Smooth muscle cell (in vitro differentiated cells): ENCODE results near the gene COL13A1. TPM values are rescaled to one million over a fixed set of nuclear protein-coding genes. Genes with fewer than 3 reads are reported as not detected.

Experiments used
- DNase-seq: peaks from one replicate; lab custom pipeline; 2025; ENCODE audit not compliant: unreplicated experiment; lab: John Stamatoyannopoulos, UW
- H2AFZ ChIP-seq: fragments of 200-600 bp; sonication (generic); 2 replicates; pipeline ENCODE4 v1.6.0; 2016; ENCODE audit warnings: antibody characterized with exemption, low read depth, mild to moderate bottlenecking
- H3F3A ChIP-seq: fragments of 200-600 bp; sonication (generic); 2 replicates; pipeline ENCODE4 v1.6.0; 2017; ENCODE audit warnings: antibody characterized with exemption, low read depth
- H3K27ac ChIP-seq: fragments of 200-600 bp; sonication (generic); 2 replicates; pipeline ENCODE4 v1.5.1; 2016; ENCODE audit warnings: low read depth, mild to moderate bottlenecking
- H3K27me3 ChIP-seq: fragments of 200-600 bp; sonication (generic); 2 replicates; pipeline ENCODE4 v1.6.1; 2016; ENCODE audit warnings: low read depth, mild to moderate bottlenecking
- H3K36me3 ChIP-seq: fragments of 200-600 bp; sonication (generic); 2 replicates; pipeline ENCODE4 v1.5.1; 2016; ENCODE audit warnings: low read depth
- H3K4me1 ChIP-seq: fragments of 200-600 bp; sonication (generic); 2 replicates; pipeline ENCODE4 v1.5.1; 2016; ENCODE audit warnings: low read depth
- H3K4me2 ChIP-seq: fragments of 200-600 bp; sonication (generic); 2 replicates; pipeline ENCODE4 v1.6.0; 2016; ENCODE audit warnings: mild to moderate bottlenecking
- H3K4me3 ChIP-seq: fragments of 200-600 bp; sonication (generic); 2 replicates; pipeline ENCODE4 v1.5.1; 2016; ENCODE audit warnings: mild to moderate bottlenecking
- H3K79me2 ChIP-seq: fragments of 200-600 bp; sonication (generic); 2 replicates; pipeline ENCODE4 v1.6.0; 2016; ENCODE audit warnings: low read depth, mild to moderate bottlenecking
- H3K9ac ChIP-seq: fragments of 200-600 bp; sonication (generic); 2 replicates; pipeline ENCODE4 v1.6.0; 2016; ENCODE audit warnings: low read depth
- H3K9me3 ChIP-seq: fragments of 200-600 bp; sonication (generic); replicated peaks from 2 replicates; pipeline ENCODE4 v1.5.1; 2016; ENCODE audit warnings: low read depth
- H4K20me1 ChIP-seq: fragments of 200-600 bp; sonication (generic); 2 replicates; pipeline ENCODE4 v1.6.0; 2016; ENCODE audit warnings: low read depth
- CTCF ChIP-seq: fragments of 200-600 bp; sonication (generic); IDR thresholded peaks from 2 replicates; pipeline ENCODE4 v1.5.1; 2017; ENCODE audit warnings: borderline replicate concordance, mild to moderate bottlenecking, antibody characterized with exemption; ENCODE audit not compliant: insufficient read depth, poor library complexity, severe bottlenecking
- WGBS: methylation state at CpG from one replicate; pipeline ENCODE4 v1.1.7; 2016; ENCODE audit warnings: low lambda C conversion rate; 5-methylcytosine and 5-hydroxymethylcytosine counted together
- polyA plus RNA-seq: library from polyadenylated mRNA; unstranded; fragments of >200 nt; fragmentation: Nextera tagmentation; extraction: Ambion mirVana; gene quantifications from 2 replicates; pipeline ENCODE4 v1.2.1, GENCODE V29; 2016
- total RNA-seq: library from RNA; depleted of rRNA; stranded (reverse); fragments of >200 nt; gene quantifications from 2 replicates; pipeline ENCODE4 v1.2.3, GENCODE V29; 2014

Gene COL13A1
- total and polyA plus RNA-seq, 2 experiments from 2014 or later, result 6.1 to 15.0 TPM

GRCh38 chr10:69936091-69936490 is 134.4 kb downstream of the COL13A1 start:
- H3K9me3 ChIP-seq, result no peaks in the 10 kb centered on the region
- no peak overlapping the region for H3K4me3 ChIP-seq
- H2AFZ ChIP-seq, result no peak overlapping the region
- no peak overlapping the region for H3K27ac ChIP-seq
- no peaks in the 10 kb centered on the region for H3K36me3 ChIP-seq
- no peak overlapping the region for H3K9ac ChIP-seq
- DNase-seq, result no peak
- no peaks in the 10 kb centered on the region for H3K27me3 ChIP-seq
- H3K4me1 ChIP-seq, result no peaks in the 10 kb centered on the region
- no peak for TF ChIP-seq CTCF
- no peaks in the 10 kb centered on the region for H3K79me2 ChIP-seq
- WGBS, result 84% methylated on average over 3 of the region's 3 CpGs
- H3K4me2 ChIP-seq, result no peak overlapping the region
- H3F3A ChIP-seq, result no peaks in the 10 kb centered on the region
- no peaks in the 10 kb centered on the region for H4K20me1 ChIP-seq

- no peak for DNase-seq
- H3K36me3 ChIP-seq, result no peaks in the 10 kb centered on the region
- H3K27me3 ChIP-seq, result no peaks in the 10 kb centered on the region
- TF ChIP-seq CTCF, result no peak
- no peak overlapping the region for H3K4me3 ChIP-seq
- 72% methylated on average over 5 of the region's 5 CpGs for WGBS
- no peaks in the 10 kb centered on the region for H3F3A ChIP-seq
- H3K9me3 ChIP-seq, result no peaks in the 10 kb centered on the region
- H3K27ac ChIP-seq, result no peak overlapping the region
- H3K9ac ChIP-seq, result no peak overlapping the region
- no peaks in the 10 kb centered on the region for H4K20me1 ChIP-seq
- H3K4me2 ChIP-seq, result no peak overlapping the region
- no peak overlapping the region for H2AFZ ChIP-seq
- H3K79me2 ChIP-seq, result no peaks in the 10 kb centered on the region
- H3K4me1 ChIP-seq, result no peaks in the 10 kb centered on the region
Observed at GRCh38 chr10:69938541-69938991, 136.9 kb downstream of the COL13A1 start.

GRCh38 chr10:69939061-69939460 is 137.4 kb downstream of the COL13A1 start:
- TF ChIP-seq CTCF, result no peak
- Histone ChIP-seq H3K4me3 (no peak overlapping the region), H2AFZ (no peak overlapping the region), H3K27me3 (no peaks in the 10 kb centered on the region), H3K9me3 (no peaks in the 10 kb centered on the region), H3K79me2 (no peaks in the 10 kb centered on the region), H3K4me2 (no peak overlapping the region), H3K36me3 (no peaks in the 10 kb centered on the region), H4K20me1 (no peaks in the 10 kb centered on the region), H3K9ac (no peak overlapping the region), H3F3A (no peaks in the 10 kb centered on the region), H3K4me1 (no peaks in the 10 kb centered on the region), H3K27ac (no peak overlapping the region)
- WGBS, result 98% methylated on average over 3 of the region's 3 CpGs
- DNase-seq, result no peak

GRCh38 chr10:69939481-69939880 is 137.8 kb downstream of the COL13A1 start:
- Histone ChIP-seq H3K4me3 (no peak overlapping the region), H4K20me1 (no peaks in the 10 kb centered on the region), H3K36me3 (no peaks in the 10 kb centered on the region), H3K9ac (no peak overlapping the region), H2AFZ (no peak overlapping the region), H3K9me3 (no peaks in the 10 kb centered on the region), H3K27ac (no peak overlapping the region), H3F3A (no peaks in the 10 kb centered on the region), H3K4me2 (no peak overlapping the region), H3K27me3 (no peaks in the 10 kb centered on the region), H3K4me1 (no peaks in the 10 kb centered on the region), H3K79me2 (no peaks in the 10 kb centered on the region)
- no peak for DNase-seq
- WGBS, result 91% methylated on average over 4 of the region's 4 CpGs
- no peak for TF ChIP-seq CTCF
